Ishikawa (cell line): ENCODE results near the gene LIN28B.

ENCODE experiments used
- CREB1 ChIP-seq: IDR thresholded peaks from 2 replicates; pipeline ENCODE4 v1.6.1; 2012; ENCODE audit warnings: low read depth
- EGR1 ChIP-seq: IDR thresholded peaks from 2 replicates; pipeline ENCODE4 v1.6.1; 2012
- FOXM1 ChIP-seq: IDR thresholded peaks from 2 replicates; pipeline ENCODE4 v1.6.1; 2012; ENCODE audit warnings: low read depth, borderline replicate concordance
- MAX ChIP-seq: IDR thresholded peaks from 2 replicates; pipeline ENCODE4 v1.6.1; 2012
- NFIC ChIP-seq: IDR thresholded peaks from 2 replicates; pipeline ENCODE4 v1.6.1; 2012
- RAD21 ChIP-seq: IDR thresholded peaks from 2 replicates; pipeline ENCODE4 v1.6.1; 2012; ENCODE audit warnings: low read depth
- TAF1 ChIP-seq: IDR thresholded peaks from 2 replicates; pipeline ENCODE4 v1.6.1; 2012; ENCODE audit warnings: low read depth, mild to moderate bottlenecking
- YY1 ChIP-seq: IDR thresholded peaks from 2 replicates; pipeline ENCODE4 v1.6.1; 2012; ENCODE audit warnings: low read depth
- TF ChIP-seq, protein P1 (sequence below): IDR thresholded peaks from 2 replicates; pipeline ENCODE4 v1.6.1; 2012; ENCODE audit warnings: low read depth, mild to moderate bottlenecking

- no peak for TF ChIP-seq TAF1
- peak; percentile 94 for TF ChIP-seq RAD21
- TF ChIP-seq, protein P1, sequence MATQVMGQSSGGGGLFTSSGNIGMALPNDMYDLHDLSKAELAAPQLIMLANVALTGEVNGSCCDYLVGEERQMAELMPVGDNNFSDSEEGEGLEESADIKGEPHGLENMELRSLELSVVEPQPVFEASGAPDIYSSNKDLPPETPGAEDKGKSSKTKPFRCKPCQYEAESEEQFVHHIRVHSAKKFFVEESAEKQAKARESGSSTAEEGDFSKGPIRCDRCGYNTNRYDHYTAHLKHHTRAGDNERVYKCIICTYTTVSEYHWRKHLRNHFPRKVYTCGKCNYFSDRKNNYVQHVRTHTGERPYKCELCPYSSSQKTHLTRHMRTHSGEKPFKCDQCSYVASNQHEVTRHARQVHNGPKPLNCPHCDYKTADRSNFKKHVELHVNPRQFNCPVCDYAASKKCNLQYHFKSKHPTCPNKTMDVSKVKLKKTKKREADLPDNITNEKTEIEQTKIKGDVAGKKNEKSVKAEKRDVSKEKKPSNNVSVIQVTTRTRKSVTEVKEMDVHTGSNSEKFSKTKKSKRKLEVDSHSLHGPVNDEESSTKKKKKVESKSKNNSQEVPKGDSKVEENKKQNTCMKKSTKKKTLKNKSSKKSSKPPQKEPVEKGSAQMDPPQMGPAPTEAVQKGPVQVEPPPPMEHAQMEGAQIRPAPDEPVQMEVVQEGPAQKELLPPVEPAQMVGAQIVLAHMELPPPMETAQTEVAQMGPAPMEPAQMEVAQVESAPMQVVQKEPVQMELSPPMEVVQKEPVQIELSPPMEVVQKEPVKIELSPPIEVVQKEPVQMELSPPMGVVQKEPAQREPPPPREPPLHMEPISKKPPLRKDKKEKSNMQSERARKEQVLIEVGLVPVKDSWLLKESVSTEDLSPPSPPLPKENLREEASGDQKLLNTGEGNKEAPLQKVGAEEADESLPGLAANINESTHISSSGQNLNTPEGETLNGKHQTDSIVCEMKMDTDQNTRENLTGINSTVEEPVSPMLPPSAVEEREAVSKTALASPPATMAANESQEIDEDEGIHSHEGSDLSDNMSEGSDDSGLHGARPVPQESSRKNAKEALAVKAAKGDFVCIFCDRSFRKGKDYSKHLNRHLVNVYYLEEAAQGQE: no peak
- no peak for TF ChIP-seq MAX
- TF ChIP-seq FOXM1: no peak
- TF ChIP-seq CREB1: no peak
- TF ChIP-seq EGR1: no peak
- TF ChIP-seq YY1: no peak
- TF ChIP-seq NFIC: no peak
Measured at GRCh38 chr6:105087571-105088211, 130.8 kb downstream of the LIN28B start.
